Heart left ventricle (tissue), 16 donors: ENCODE measurements around the gene ATP5F1A. TPM values are rescaled to one million over a fixed set of nuclear protein-coding genes. Genes with fewer than 3 reads are reported as not detected.

ENCODE experiments used
- ATAC-seq, 4 donors: fragments of 200-7000 bp; cut with Tn5 transposase; one replicate each; pipeline ENCODE4 v1.9.1; 2020 to 2022; ENCODE audit warnings: moderate library complexity in 4 of 4, mild to moderate bottlenecking in 3 of 4, moderate number of reproducible peaks in 1 of 4
- DNase-seq, 5 donors: peaks; one replicate each; pipeline ENCODE4 v3.0.0-alpha.2; 2020
- H3K27ac ChIP-seq, 12 donors: fragments of 200-600 bp; sonication (generic) in 4 of 12; one replicate each; pipeline versions ENCODE4 v1.5.0 to v1.8.0; 2016 to 2022; ENCODE audit warnings: mild to moderate bottlenecking in 2 of 12
- H3K27me3 ChIP-seq, 9 donors: fragments of 200-600 bp; sonication (generic) in 2 of 9; one replicate each; pipeline versions ENCODE4 v1.5.1 to v1.8.0; 2016 to 2022; ENCODE audit warnings: mild to moderate bottlenecking in 3 of 9
- H3K36me3 ChIP-seq, 9 donors: fragments of 200-600 bp; sonication (generic) in 2 of 9; one replicate each; pipeline versions ENCODE4 v1.5.0 to v1.8.0; 2018 to 2022; ENCODE audit warnings: mild to moderate bottlenecking in 2 of 9
- H3K4me1 ChIP-seq, 12 donors: fragments of 200-600 bp; sonication (generic) in 4 of 12; one replicate each; pipeline versions ENCODE4 v1.5.0 to v1.8.0; 2016 to 2022; ENCODE audit warnings: mild to moderate bottlenecking in 3 of 12
- H3K4me3 ChIP-seq, 12 donors: fragments of 200-600 bp; sonication (generic) in 4 of 12; one replicate each; pipeline versions ENCODE4 v1.5.0 to v1.8.0; 2017 to 2022; ENCODE audit warnings: mild to moderate bottlenecking in 9 of 12, moderate library complexity in 4 of 12
- H3K9me3 ChIP-seq, 12 donors: fragments of 200-600 bp; sonication (generic) in 4 of 12; one replicate each; pipeline versions ENCODE4 v1.5.0 to v1.8.0; 2016 to 2022; ENCODE audit warnings: mild to moderate bottlenecking in 1 of 12
- POLR2A ChIP-seq, 2 donors: fragments of 450-650 bp; IDR thresholded peaks; one replicate each; pipeline ENCODE4 v1.6.1; 2017; ENCODE audit warnings: antibody characterized with exemption in 2 of 2, mild to moderate bottlenecking in 2 of 2, moderate library complexity in 2 of 2
- WGBS, 4 donors: extraction: QIAGEN DNeasy Blood & Tissue Kit in 2 of 4; methylation state at CpG; one replicate each; pipeline versions ENCODE4 v1.1.5 to v1.1.7; 2013 to 2018; 5-methylcytosine and 5-hydroxymethylcytosine counted together
- intact Hi-C, 10 donors: fragments of 100-400 bp; cut with DNase I; formaldehyde crosslinking; loops; one replicate each; pipeline versions ENCODE4 v1.11.1 to v1.14.2; 2022
- long read RNA-seq, 3 donors: library from polyadenylated mRNA; unstranded; transcript quantifications; one replicate each; pipeline ENCODE4 v2.0.0, GENCODE V29; 2020 to 2021
- polyA plus RNA-seq, 2 donors: library from polyadenylated mRNA; stranded (reverse); fragments of 200-250 nt; gene quantifications; one replicate each; pipeline ENCODE4 v1.2.3, GENCODE V29; 2013
- total RNA-seq, 9 donors: library from RNA; depleted of rRNA in 2 of 9; stranded (reverse); fragments of >200 nt in 2 of 9; fragmentation: NEBNext Ultra II Directional in 3 of 9; extraction: Animal tissue kit (Norgen Biotek cat#: 25700) in 3 of 9; gene quantifications; one replicate each; pipeline versions ENCODE4 v1.1.0 to v1.2.4, GENCODE V29; 2016 to 2023
- TF ChIP-seq, protein P1 (sequence below), 12 donors: fragments of 200-600 bp; sonication (generic) in 4 of 12; IDR thresholded peaks; one replicate each; pipeline versions ENCODE4 v1.5.0 to v1.8.0; 2018 to 2022; ENCODE audit warnings: antibody characterized with exemption in 12 of 12, mild to moderate bottlenecking in 5 of 12
- donor health status: ischemic (EF 13 %, LVEDD 7.1; RV severe dilation, severe dysfunction).
- donor health status: healthy with polysubstance abuse.
- donor health status: DM: no; HTN: yes; CAD: no.
- donor health status: DM: no; HTN: no; CAD: no.
- donor health status: ischemic (EF 25% LVEDD 6.9; RV normal size, moderate dysfunction).
- donor health status: ischemic (EF 25% LVEDD 5.7; RV mildly dilated, moderate dysfunction).
- donor health status: healthy.
- donor health status: DM: yes; HTN: yes; CAD: no.
- donor health status: ischemic (EF 35%, LVEDD 5.7; RV mildly dilated, moderate dysfunction).
- donor health status: nonischemic (EF 11% LVEDD 7.7; RV severe dilation, severe dysfunction).
- donor health status: DM: yes; HTN: yes; CAD: no.
- donor health status: PGD.
- donor health status: ischemic (EF 29% LVEDD 5.4; RV normal size, mild dysfunction).
- donor health status: nonischemic (EF 23%, LVEDD 6.1; RV moderate dilation, normal function).

The ATP5F1A gene
- total RNA-seq (1,000 to 10,000 TPM; 1,078 to 3,149 (median 1,758) TPM), polyA plus RNA-seq (1,000 to 10,000 TPM in 1 of 2 donors, 100 to 1,000 TPM in 1; 926 to 1,050 TPM)
- long read RNA-seq, donor 1, full-length matches to known transcripts, result 3,534 of 3,856 reads
- long read RNA-seq, donor 1, partial matches to known transcripts, result 286 of 3,856 reads
- long read RNA-seq, donor 1, other reads (novel, unspliced or antisense), result 36 of 3,856 reads
- long read RNA-seq, donor 2, full-length matches to known transcripts, result 12,660 of 13,450 reads
- long read RNA-seq, donor 2, partial matches to known transcripts, result 666 of 13,450 reads
- long read RNA-seq, donor 2, other reads (novel, unspliced or antisense), result 124 of 13,450 reads
- long read RNA-seq, donor 3, full-length matches to known transcripts, result 1,296 of 1,377 reads
- long read RNA-seq, donor 3, partial matches to known transcripts, result 73 of 1,377 reads
- long read RNA-seq, donor 3, other reads (novel, unspliced or antisense), result 8 of 1,377 reads

DNA sequence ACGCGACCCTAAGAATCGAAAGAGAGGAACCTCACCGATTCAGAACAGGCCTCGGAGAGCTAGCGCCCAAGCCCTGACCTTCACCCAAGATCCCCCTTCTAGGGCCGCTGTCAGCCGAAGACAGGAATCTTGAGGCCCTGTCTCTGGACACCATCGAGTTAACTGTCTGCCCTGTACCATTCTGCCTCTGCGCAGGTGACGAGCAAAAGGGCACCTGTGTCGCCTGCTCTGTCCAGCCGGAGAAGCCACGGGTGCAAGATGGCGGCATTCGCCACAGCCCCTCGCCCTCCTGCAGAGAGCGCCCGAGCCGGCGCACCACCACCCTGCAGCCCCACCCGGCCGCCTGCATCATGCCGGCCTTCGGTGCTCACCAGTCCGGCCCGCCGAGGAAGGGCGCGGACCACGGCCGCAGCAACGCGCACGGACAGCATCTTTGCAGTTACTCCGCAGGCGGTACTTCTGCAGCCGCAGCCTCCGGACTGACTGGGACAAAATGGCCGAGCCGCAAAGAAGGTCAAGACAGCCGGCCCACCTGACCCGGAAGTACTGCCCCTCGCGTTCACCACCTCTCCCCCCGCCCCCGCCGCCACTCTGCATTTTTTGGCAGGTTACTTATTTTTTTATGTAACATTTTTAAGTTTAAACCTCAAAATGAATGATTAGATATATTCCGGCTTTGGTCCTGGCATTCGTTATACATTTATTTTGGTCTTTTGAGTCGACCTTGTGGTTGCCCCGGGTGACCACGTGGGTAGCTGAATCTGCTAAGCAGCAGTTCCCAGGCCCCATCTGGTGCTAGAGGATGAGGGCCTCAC, at the start of gene ATP5F1A:
TSS of gene ATP5F1A (minus strand) at position 496 of the 815 bp plus-strand sequence. CDS start at position 431, 65 bp downstream.
- Histone ChIP-seq H3K27ac (peak within 1 kb of the TSS; percentile 86 to 99 (median 96)), H3K36me3 (peaks cover 0 to 32% (median 20%) of the 10 kb centered on the region in 9 donors), H3K27me3 (no peaks in the 10 kb centered on the region), H3K9me3 (no peaks in the 10 kb centered on the region), H3K4me3 (peak within 1 kb of the TSS; percentile 69 to 98 (median 84)), H3K4me1 (peaks cover 0 to 46% (median 31%) of the 10 kb centered on the region in 12 donors)
- peak; percentile 71 to 83 for TF ChIP-seq POLR2A (IDR thresholded peaks at IDR 0.05)
- TF ChIP-seq, protein P1, sequence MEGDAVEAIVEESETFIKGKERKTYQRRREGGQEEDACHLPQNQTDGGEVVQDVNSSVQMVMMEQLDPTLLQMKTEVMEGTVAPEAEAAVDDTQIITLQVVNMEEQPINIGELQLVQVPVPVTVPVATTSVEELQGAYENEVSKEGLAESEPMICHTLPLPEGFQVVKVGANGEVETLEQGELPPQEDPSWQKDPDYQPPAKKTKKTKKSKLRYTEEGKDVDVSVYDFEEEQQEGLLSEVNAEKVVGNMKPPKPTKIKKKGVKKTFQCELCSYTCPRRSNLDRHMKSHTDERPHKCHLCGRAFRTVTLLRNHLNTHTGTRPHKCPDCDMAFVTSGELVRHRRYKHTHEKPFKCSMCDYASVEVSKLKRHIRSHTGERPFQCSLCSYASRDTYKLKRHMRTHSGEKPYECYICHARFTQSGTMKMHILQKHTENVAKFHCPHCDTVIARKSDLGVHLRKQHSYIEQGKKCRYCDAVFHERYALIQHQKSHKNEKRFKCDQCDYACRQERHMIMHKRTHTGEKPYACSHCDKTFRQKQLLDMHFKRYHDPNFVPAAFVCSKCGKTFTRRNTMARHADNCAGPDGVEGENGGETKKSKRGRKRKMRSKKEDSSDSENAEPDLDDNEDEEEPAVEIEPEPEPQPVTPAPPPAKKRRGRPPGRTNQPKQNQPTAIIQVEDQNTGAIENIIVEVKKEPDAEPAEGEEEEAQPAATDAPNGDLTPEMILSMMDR (IDR thresholded peaks at IDR 0.05), result peak in 1 of 12 donors; percentile 20
- DNase-seq (peak; percentile 89 to 95 (median 94)), ATAC-seq (peak; percentile 72 to 95 (median 83))
- 0 to 1% (median 1%) methylated on average over 43 to 53 of the region's 53 CpGs for WGBS, 4 donors
- intact Hi-C loops, result loop anchor here in 2 of 10 donors (10.0 kb wide), 2 partner anchors 133 to 593 kb away; partner anchors contain the start of gene EPG5 (in 1 of the 2)

DNA sequence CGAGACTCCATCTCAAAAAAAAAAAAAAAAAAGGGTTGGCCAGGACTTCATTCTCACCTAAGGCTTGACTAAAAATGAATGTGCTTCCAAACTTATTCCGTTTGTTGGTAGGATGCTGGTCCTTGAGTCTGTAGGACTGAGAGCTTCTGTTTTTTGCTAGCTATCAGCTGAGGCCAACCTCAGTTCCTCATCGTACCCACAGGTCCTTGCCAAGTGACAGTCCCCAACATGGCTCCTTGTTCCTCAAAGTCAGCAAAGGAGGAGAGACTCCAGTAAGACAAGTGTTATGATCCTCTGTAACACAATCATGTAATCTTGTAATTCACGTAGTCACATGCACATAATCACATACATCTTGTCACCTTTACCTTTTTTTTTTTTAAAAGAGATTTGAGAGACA, 43.1 kb upstream of the ATP5F1A start:
- Histone ChIP-seq H3K27ac (no peak overlapping the region), H3K36me3 (no peaks in the 10 kb centered on the region), H3K4me1 (no peaks in the 10 kb centered on the region), H3K9me3 (no peaks in the 10 kb centered on the region), H3K4me3 (no peak overlapping the region), H3K27me3 (no peaks in the 10 kb centered on the region)
- intact Hi-C loops, result loop anchor here in 2 of 10 donors (10.0 kb wide), 1 partner anchor 514 kb away; the partner anchor contains the start of gene LOXHD1 (in 2 of the 2)
- WGBS, 4 donors, result 86 to 93% (median 92%) methylated on average over 4 of the region's 4 CpGs
- no peak for ATAC-seq
- TF ChIP-seq, protein P1 (IDR thresholded peaks at IDR 0.05), result no peak
- TF ChIP-seq POLR2A (IDR thresholded peaks at IDR 0.05), result no peak
- no peak for DNase-seq

DNA sequence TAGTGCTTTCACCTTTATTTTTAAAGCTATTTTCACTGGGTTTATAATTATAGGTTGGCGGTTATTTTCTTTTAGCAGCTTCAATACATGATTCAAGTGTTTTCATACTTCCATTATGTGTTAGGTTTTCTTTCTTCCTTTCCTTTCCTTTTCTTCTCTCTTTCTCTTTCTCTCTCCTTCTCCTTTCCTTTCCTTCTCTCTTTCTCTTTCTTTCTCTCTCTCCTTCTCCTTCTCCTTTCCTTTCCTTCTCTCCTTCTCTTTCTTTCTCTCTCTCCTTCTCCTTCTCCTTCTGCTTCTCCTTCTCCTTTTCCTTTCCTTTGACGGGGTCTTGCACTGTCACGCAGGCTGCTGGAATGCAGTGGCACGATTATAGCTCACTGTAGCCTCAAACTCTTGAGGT, 42.1 kb upstream of the ATP5F1A start:
- Histone ChIP-seq H3K36me3 (no peaks in the 10 kb centered on the region), H3K9me3 (no peaks in the 10 kb centered on the region), H3K4me3 (no peak overlapping the region), H3K27ac (no peak overlapping the region), H3K27me3 (no peaks in the 10 kb centered on the region), H3K4me1 (peaks cover 0 to 6% (median 0%) of the 10 kb centered on the region in 12 donors)
- ATAC-seq (no peak), DNase-seq (no peak)
- WGBS, 4 donors, result 92 to 98% (median 93%) methylated on average over 4 of the region's 4 CpGs
- intact Hi-C loops, result loop anchor here in 2 of 10 donors (10.0 kb wide), 1 partner anchor 515 kb away; the partner anchor contains the start of gene LOXHD1 (in 2 of the 2)
- TF ChIP-seq POLR2A (IDR thresholded peaks at IDR 0.05), result no peak
- TF ChIP-seq, protein P1 (IDR thresholded peaks at IDR 0.05), result no peak
